GM04503 (cell line): ENCODE measurements around the gene POLR2H.

Source experiments
- DNase-seq: peaks from one replicate; pipeline ENCODE4 v3.0.0-alpha.2; 2012; ENCODE audit warnings: low read depth

Gene POLR2H

GRCh38 chr3:184371570-184372018 lies 10.1 kb downstream of the POLR2H start:
- DNase-seq: peak; percentile 37

GRCh38 chr3:184372296-184372821 lies 10.8 kb downstream of the POLR2H start:
- no peak for DNase-seq

GRCh38 chr3:184372911-184373310 lies 11.4 kb downstream of the POLR2H start:
- no peak for DNase-seq

- DNase-seq: peak; percentile 43
Observed at GRCh38 chr3:184373422-184373821, 11.9 kb downstream of the POLR2H start.

GRCh38 chr3:184375747-184376461 lies 14.4 kb downstream of the POLR2H start:
- DNase-seq: no peak

- no peak for DNase-seq
Observed at GRCh38 chr3:184377374-184377773, 15.9 kb downstream of the POLR2H start.

GRCh38 chr3:184377882-184378445 lies 16.5 kb downstream of the POLR2H start, which contains the start of gene THPO:
Gene THPO, minus strand, starts transcription at chr3:184378207. Its CDS starts 1,948 bp downstream, at chr3:184376259.
- no peak for DNase-seq

GRCh38 chr3:184378651-184379357 lies 17.3 kb downstream of the POLR2H start:
- DNase-seq: no peak

GRCh38 chr3:184379358-184380184 lies 18.1 kb downstream of the POLR2H start, which contains the start of gene CHRD:
Gene CHRD, plus strand, starts transcription at chr3:184380054. Its CDS starts 265 bp downstream, at chr3:184380319.
- DNase-seq: no peak

- no peak for DNase-seq
Observed at GRCh38 chr3:184380185-184380626, 18.7 kb downstream of the POLR2H start.

- no peak for DNase-seq
Observed at GRCh38 chr3:184380627-184381260, 19.2 kb downstream of the POLR2H start.

- no peak for DNase-seq
Observed at GRCh38 chr3:184381261-184382224, 20.0 kb downstream of the POLR2H start.

GRCh38 chr3:184382326-184383032 lies 21.0 kb downstream of the POLR2H start:
- DNase-seq: no peak

- no peak for DNase-seq
Observed at GRCh38 chr3:184383033-184383740, 21.7 kb downstream of the POLR2H start.

- no peak for DNase-seq
Observed at GRCh38 chr3:184384342-184384741, 22.8 kb downstream of the POLR2H start.

GRCh38 chr3:184384856-184385422 lies 23.4 kb downstream of the POLR2H start:
- DNase-seq: no peak

GRCh38 chr3:184386047-184386806 lies 24.7 kb downstream of the POLR2H start:
- DNase-seq: no peak
